HFFc6 (cell line): ENCODE data around the gene SEL1L2. TPM values are rescaled to one million over a fixed set of nuclear protein-coding genes. Genes with fewer than 3 reads are reported as not detected.

Experiments used
- DNase-seq: peaks from one replicate; pipeline ENCODE4 v3.0.0-alpha.2; 2018
- H3K27ac Mint-ChIP-seq: 2 replicates; pipeline ENCODE4 v1.8.0; 2020; ENCODE audit warnings: mild to moderate bottlenecking, mixed read lengths
- H3K27me3 Mint-ChIP-seq: 2 replicates; pipeline ENCODE4 v1.8.0; 2021; ENCODE audit warnings: mild to moderate bottlenecking, moderate library complexity, mixed read lengths; ENCODE audit not compliant: insufficient read depth
- H3K36me3 Mint-ChIP-seq: 2 replicates; pipeline ENCODE4 v1.8.0; 2021; ENCODE audit warnings: low read depth, mixed read lengths
- H3K4me1 Mint-ChIP-seq: 2 replicates; pipeline ENCODE4 v1.8.0; 2020; ENCODE audit warnings: low read depth, mixed read lengths
- H3K4me3 Mint-ChIP-seq: 2 replicates; pipeline ENCODE4 v1.8.0; 2020; ENCODE audit warnings: mild to moderate bottlenecking, moderate library complexity, mixed read lengths
- H3K9me3 Mint-ChIP-seq: 2 replicates; pipeline ENCODE4 v1.8.0; 2020; ENCODE audit warnings: mild to moderate bottlenecking, mixed read lengths
- CTCF ChIP-seq: fragments of 200-600 bp; sonication (generic); IDR thresholded peaks from 2 replicates; pipeline ENCODE4 v1.5.0; 2021; ENCODE audit warnings: antibody characterized with exemption, mild to moderate bottlenecking
- total RNA-seq, 6 experiments: library from RNA; stranded (reverse); fragmentation: NEBNext Ultra II Directional; extraction: Animal tissue kit (Norgen Biotek cat#: 25700); gene quantifications; 2 replicates in 1 of 6; 3 replicates in 5 of 6; pipeline ENCODE4 v1.2.3, GENCODE V29; 2021

The SEL1L2 gene
- total RNA-seq, 6 experiments from 2014 or later: 0.85 TPM; not detected in 5

GRCh38 chr20:13953227-13953626 lies 37.2 kb downstream of the SEL1L2 start:
- TF ChIP-seq CTCF: peak; percentile 35; the same call in 1 of the 2 replicates
- no peaks in the 10 kb centered on the region; the same call in 1 of the 2 replicates for H3K36me3 Mint-ChIP-seq
- H3K4me1 Mint-ChIP-seq: no peaks in the 10 kb centered on the region
- no peaks in the 10 kb centered on the region; the same call in 1 of the 2 replicates for H3K27me3 Mint-ChIP-seq
- no peak for DNase-seq
- peaks cover 34% of the 10 kb centered on the region for H3K9me3 Mint-ChIP-seq
- no peak overlapping the region for H3K27ac Mint-ChIP-seq
- no peak overlapping the region for H3K4me3 Mint-ChIP-seq

- H3K27ac Mint-ChIP-seq: no peak overlapping the region
- no peaks in the 10 kb centered on the region for H3K4me1 Mint-ChIP-seq
- TF ChIP-seq CTCF: no peak
- no peak overlapping the region for H3K4me3 Mint-ChIP-seq
- H3K27me3 Mint-ChIP-seq: peaks cover 1% of the 10 kb centered on the region; the same call in 1 of the 2 replicates
- no peak for DNase-seq
- peaks cover 31% of the 10 kb centered on the region for H3K9me3 Mint-ChIP-seq
- H3K36me3 Mint-ChIP-seq: no peaks in the 10 kb centered on the region; the same call in 1 of the 2 replicates
These were observed 42.7 kb downstream of the SEL1L2 start for GRCh38 chr20:13947719-13948118.

GRCh38 chr20:13941031-13941430 lies 49.4 kb downstream of the SEL1L2 start:
- Mint-ChIP-seq H3K4me1 (no peaks in the 10 kb centered on the region), H3K4me3 (no peak overlapping the region), H3K27me3 (peaks cover 4% of the 10 kb centered on the region; the same call in 1 of the 2 replicates), H3K36me3 (no peaks in the 10 kb centered on the region; the same call in 1 of the 2 replicates), H3K9me3 (peaks cover 26% of the 10 kb centered on the region), H3K27ac (no peak overlapping the region)
- DNase-seq: no peak
- TF ChIP-seq CTCF: no peak

DNA sequence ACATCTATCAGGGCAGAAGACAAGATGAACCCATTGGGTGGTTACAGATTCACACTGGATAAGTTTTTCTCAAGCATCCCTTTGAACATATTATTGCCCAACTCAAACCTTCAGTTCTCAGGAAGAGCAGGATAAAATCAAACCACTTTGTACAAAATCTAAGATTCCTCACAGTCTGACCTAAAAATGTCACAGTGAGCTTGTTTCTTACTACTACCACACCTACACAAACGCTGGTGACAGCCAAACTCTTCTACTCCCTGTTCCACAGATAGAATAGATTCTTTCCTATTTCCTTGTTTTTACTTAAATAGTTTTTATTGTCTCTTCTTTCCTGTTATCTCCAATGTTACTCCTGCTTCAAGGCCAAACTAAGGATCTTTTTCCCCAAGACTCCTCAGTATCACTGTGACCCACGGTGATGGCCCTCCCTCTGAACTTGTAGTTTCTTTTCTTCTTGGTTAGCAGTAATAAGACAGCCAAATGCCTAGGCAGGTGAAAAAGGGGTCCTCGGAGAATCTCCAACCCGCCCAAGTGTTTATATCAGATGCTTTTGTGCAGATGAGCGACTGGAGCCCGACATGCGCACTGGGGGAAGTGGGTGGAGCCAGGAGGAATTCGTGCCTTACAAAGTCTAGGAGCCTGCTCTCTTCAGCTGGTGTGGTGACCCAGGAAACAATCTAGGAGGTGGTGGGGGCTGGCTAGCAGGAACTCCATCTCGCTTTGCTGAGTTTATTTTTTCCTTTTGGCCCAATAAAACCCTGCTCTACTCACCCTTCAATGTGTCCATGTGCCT lies 53.4 kb downstream of the SEL1L2 start:
- Mint-ChIP-seq H3K27me3 (peaks cover 3% of the 10 kb centered on the region; the same call in 1 of the 2 replicates), H3K4me1 (no peaks in the 10 kb centered on the region), H3K27ac (no peak overlapping the region), H3K4me3 (no peak overlapping the region), H3K36me3 (no peaks in the 10 kb centered on the region; the same call in 1 of the 2 replicates), H3K9me3 (peaks cover 16% of the 10 kb centered on the region)
- no peak for DNase-seq
- TF ChIP-seq CTCF: no peak

- Mint-ChIP-seq H3K36me3 (no peaks in the 10 kb centered on the region; the same call in 1 of the 2 replicates), H3K9me3 (peaks cover 18% of the 10 kb centered on the region), H3K27ac (no peak overlapping the region), H3K4me3 (no peak overlapping the region), H3K27me3 (peaks cover 3% of the 10 kb centered on the region; the same call in 1 of the 2 replicates), H3K4me1 (peaks cover 5% of the 10 kb centered on the region; the same call in 1 of the 2 replicates)
- DNase-seq: no peak
- no peak for TF ChIP-seq CTCF
These were observed 55.2 kb downstream of the SEL1L2 start for GRCh38 chr20:13934992-13935894.
